HepG2 (cell line): Measurements from ENCODE around the gene TRPM1. TPM values are rescaled to one million over a fixed set of nuclear protein-coding genes. Genes with fewer than 3 reads are reported as not detected.

Experiments
- ATAC-seq: fragments of 200-7000 bp; cut with Tn5 transposase; 3 replicates; pipeline ENCODE4 v1.9.1; 2020; ENCODE audit warnings: mild to moderate bottlenecking, moderate library complexity
- BruUV-seq: library from RNA; stranded (reverse); fragments of 400-500 nt; replicated peaks from 2 replicates; lab custom pipeline; 2021; lab: Mats Ljungman, UMichigan
- CTCF ChIA-PET: fragments of 300-600 bp; formaldehyde crosslinking; extraction: SDS; loops from one replicate; lab custom pipeline; 2021; ENCODE audit warnings: low total read pairs, inconsistent platforms, low intra/inter-chr PET ratio; lab: Yijun Ruan, JAX
- POLR2A ChIA-PET: fragments of 350-600 bp; sonication (Branson Sonifier 250); formaldehyde crosslinking; loops from one replicate; lab custom pipeline; 2020; ENCODE audit warnings: antibody characterized with exemption, inconsistent platforms; lab: Yijun Ruan, JAX
- DNase-seq: peaks from one replicate; pipeline ENCODE4 v3.0.0-alpha.2; 2015; ENCODE audit warnings: low spot score
- FAIRE-seq: peaks from 3 replicates; lab custom pipeline; 2011; peaks lifted over from hg19 to GRCh38; lab: Jason Lieb, UNC
- H2AFZ ChIP-seq: one replicate; pipeline ENCODE4 v1.6.1; 2011; ENCODE audit warnings: low read length, inconsistent platforms
- H3K27ac ChIP-seq: fragments of 300-600 bp; 3 replicates; pipeline ENCODE4 v1.8.0; 2011; ENCODE audit warnings: mixed run types, mild to moderate bottlenecking, mixed read lengths, low read length, inconsistent platforms; ENCODE audit not compliant: insufficient read depth; ENCODE audit errors: extremely low read length
- H3K27me3 ChIP-seq, 2 experiments: fragments of 200-600 bp in 1 of 2; 2 replicates in 1 of 2; 3 replicates in 1 of 2; pipeline versions ENCODE4 v1.6.0 to v1.8.0; 2011; ENCODE audit warnings: low read length in 2 of 2, mild to moderate bottlenecking in 2 of 2, moderate library complexity in 2 of 2, inconsistent platforms in 1 of 2; ENCODE audit not compliant: insufficient read depth in 2 of 2, control insufficient read depth in 1 of 2
- H3K36me3 ChIP-seq, 2 experiments: fragments of 200-600 bp in 1 of 2; replicated peaks in 1 of 2; 2 replicates in 1 of 2; 3 replicates in 1 of 2; pipeline versions ENCODE4 v1.5.1 to v1.8.0; 2011; ENCODE audit warnings: low read length in 2 of 2, inconsistent platforms in 1 of 2; ENCODE audit not compliant: insufficient read depth in 2 of 2, control insufficient read depth in 1 of 2
- H3K4me1 ChIP-seq: 2 replicates; pipeline ENCODE4 v1.5.1; 2012; ENCODE audit warnings: low read length, inconsistent platforms; ENCODE audit not compliant: insufficient read depth
- H3K4me2 ChIP-seq: 2 replicates; pipeline ENCODE4 v1.6.0; 2011; ENCODE audit warnings: low read depth, low read length, inconsistent platforms
- H3K4me3 ChIP-seq, 3 experiments: fragments of 200-600 bp in 1 of 3; sonication (generic), shearing (Covaris generic) in 1 of 3; replicated peaks in 1 of 3; 2 replicates each; pipeline ENCODE4 v1.5.1; 2011 to 2016; ENCODE audit warnings: low read length in 3 of 3, inconsistent platforms in 2 of 3, low read depth in 2 of 3, mild to moderate bottlenecking in 2 of 3, control low read depth in 1 of 3, mixed read lengths in 1 of 3; ENCODE audit not compliant: insufficient read depth in 1 of 3
- H3K79me2 ChIP-seq: one replicate; pipeline ENCODE4 v1.6.1; 2011; ENCODE audit warnings: low read length, inconsistent platforms; ENCODE audit not compliant: insufficient read depth
- H3K9ac ChIP-seq: 2 replicates; pipeline ENCODE4 v1.6.0; 2011; ENCODE audit warnings: mild to moderate bottlenecking, low read depth, low read length, inconsistent platforms; ENCODE audit not compliant: insufficient read depth
- H3K9me3 ChIP-seq: 2 replicates; pipeline ENCODE4 v1.5.1; 2012; ENCODE audit warnings: mild to moderate bottlenecking, low read length
- H4K20me1 ChIP-seq: 2 replicates; pipeline ENCODE4 v1.6.0; 2011; ENCODE audit warnings: inconsistent platforms, mild to moderate bottlenecking, low read length, moderate library complexity; ENCODE audit not compliant: insufficient read depth
- CBFB ChIP-seq: sonication (generic); formaldehyde crosslinking; IDR thresholded peaks from 2 replicates; pipeline ENCODE4 v1.4.0; 2020; ENCODE audit warnings: missing genetic modification reagents
- IKZF4 ChIP-seq: sonication (generic); formaldehyde crosslinking; IDR thresholded peaks from 2 replicates; pipeline ENCODE4 v1.5.1; 2020; ENCODE audit warnings: borderline replicate concordance, mild to moderate bottlenecking, low read depth, missing genetic modification reagents; ENCODE audit errors: not compliant biosample characterization
- MZF1 ChIP-seq: sonication (generic); formaldehyde crosslinking; IDR thresholded peaks from 2 replicates; pipeline ENCODE4 v1.8.1; 2023; ENCODE audit warnings: mild to moderate bottlenecking, missing genetic modification reagents, borderline replicate concordance
- RARG ChIP-seq: sonication (generic); formaldehyde crosslinking; IDR thresholded peaks from 2 replicates; pipeline ENCODE4 v1.4.0; 2020; ENCODE audit warnings: low read depth, mild to moderate bottlenecking, missing genetic modification reagents
- SMC3 ChIP-seq: IDR thresholded peaks from 2 replicates; pipeline ENCODE4 v1.6.1; 2011; ENCODE audit warnings: low read length, improper control_type of control experiment
- TEAD2 ChIP-seq: sonication (generic); formaldehyde crosslinking; IDR thresholded peaks from 2 replicates; pipeline ENCODE4 v1.9.0; 2021; ENCODE audit warnings: missing genetic modification reagents
- ZKSCAN5 ChIP-seq: sonication (generic); formaldehyde crosslinking; IDR thresholded peaks from 2 replicates; pipeline ENCODE4 v1.5.1; 2020; ENCODE audit warnings: mild to moderate bottlenecking, missing genetic modification reagents
- ZNF296 ChIP-seq: sonication (generic); formaldehyde crosslinking; conservative IDR thresholded peaks from 2 replicates; pipeline ENCODE4 v1.5.0; 2020; ENCODE audit warnings: mild to moderate bottlenecking, missing genetic modification reagents
- ZNF451 ChIP-seq: sonication (generic); formaldehyde crosslinking; IDR thresholded peaks from 2 replicates; pipeline ENCODE4 v1.5.0; 2020; ENCODE audit warnings: mild to moderate bottlenecking, missing genetic modification reagents
- ZSCAN29 ChIP-seq: sonication (generic); formaldehyde crosslinking; conservative IDR thresholded peaks from 2 replicates; pipeline ENCODE4 v1.4.0; 2020; ENCODE audit warnings: mild to moderate bottlenecking, missing genetic modification reagents
- WGBS: methylation state at CpG from one replicate; pipeline ENCODE4 v1.1.6; 2017; ENCODE audit warnings: low lambda C conversion rate; 5-methylcytosine and 5-hydroxymethylcytosine counted together
- in situ Hi-C: cut with HindIII; loops from 2 replicates; pipeline ENCODE4 v1.10.0; 2017; ENCODE audit warnings: low pct_unique_long_range_greater_than_20kb; ENCODE audit not compliant: extremely low pct_ligation_motif_present
- intact Hi-C: fragments of 100-400 bp; cut with micrococcal nuclease; formaldehyde crosslinking; loops from one replicate; pipeline ENCODE4 v1.10.0; 2022; ENCODE audit not compliant: unreplicated experiment
- polyA plus RNA-seq, 8 experiments: library from polyadenylated mRNA; depleted of rRNA in 3 of 8; stranded (reverse) in 7 of 8; unstranded in 1 of 8; fragments of >200 nt; fragmentation: Illumina TruSeq in 4 of 8; extraction: Trizol in 4 of 8; gene quantifications; 2 replicates each; pipeline versions ENCODE4 v1.2.1 to v1.2.3, GENCODE V29; 2011 to 2016; ENCODE audit warnings: low read depth in 4 of 8, missing spikeins in 1 of 8, mixed read lengths in 1 of 8; ENCODE audit not compliant: insufficient read depth in 1 of 8
- total RNA-seq, 5 experiments: library from RNA; depleted of rRNA; stranded (reverse); fragments of >200 nt; fragmentation: Illumina TruSeq; extraction: Trizol; gene quantifications; 2 replicates each; pipeline ENCODE4 v1.2.3, GENCODE V29; 2016; ENCODE audit warnings: low read depth in 1 of 5
- TF ChIP-seq, protein P1 (sequence below): sonication (generic); formaldehyde crosslinking; IDR thresholded peaks from 2 replicates; pipeline ENCODE4 v1.4.0; 2020; ENCODE audit warnings: missing genetic modification reagents
- TF ChIP-seq, protein P2 (sequence below): sonication (generic); formaldehyde crosslinking; IDR thresholded peaks from 2 replicates; pipeline ENCODE4 v1.8.0; 2022; ENCODE audit warnings: mild to moderate bottlenecking, missing genetic modification reagents, moderate library complexity
- TF ChIP-seq, protein P3 (sequence below): sonication (generic); formaldehyde crosslinking; IDR thresholded peaks from 2 replicates; pipeline ENCODE4 v1.4.0; 2020; ENCODE audit warnings: missing genetic modification reagents
- TF ChIP-seq, protein P4 (sequence below): sonication (generic); formaldehyde crosslinking; IDR thresholded peaks from 2 replicates; pipeline ENCODE4 v1.4.0; 2020; ENCODE audit warnings: low read depth, missing genetic modification reagents
- TF ChIP-seq, protein P5 (sequence below): sonication (generic); formaldehyde crosslinking; IDR thresholded peaks from 2 replicates; pipeline ENCODE4 v1.9.0; 2021; ENCODE audit warnings: missing genetic modification reagents, borderline replicate concordance

The TRPM1 gene
- total and polyA plus RNA-seq, 2 of the 13 experiments (the other 11 are each of a cell fraction or from before 2014, with no cell fraction given) = not detected

DNA sequence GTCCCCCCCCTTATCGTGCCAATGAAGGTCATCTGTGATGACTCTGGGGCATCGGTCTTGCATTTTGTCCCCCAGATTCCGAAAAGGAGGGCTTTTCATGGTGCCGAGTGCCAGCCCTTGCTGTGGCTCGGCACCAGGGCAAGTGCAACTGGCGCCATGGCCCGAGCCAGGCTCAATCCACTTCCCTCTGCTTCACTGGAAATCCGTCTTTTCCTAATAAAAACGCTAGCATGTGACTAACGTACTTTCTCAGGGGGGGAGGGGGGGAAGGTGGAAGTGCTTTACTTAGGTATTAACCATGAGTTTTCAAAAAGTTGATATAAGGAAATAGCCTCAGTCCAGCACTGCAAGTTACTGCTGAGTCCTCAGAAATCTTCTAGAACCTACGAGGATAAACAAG, 20.5 kb downstream of the TRPM1 start:
- CTCF ChIA-PET = no interaction called here
- no peak for ATAC-seq
- no peak for DNase-seq
- Histone ChIP-seq H3K36me3 (no peaks in the 10 kb centered on the region), H3K4me1 (peaks cover 45% of the 10 kb centered on the region), H3K79me2 (no peaks in the 10 kb centered on the region), H3K4me2 (no peak overlapping the region), H3K27me3 (no peaks in the 10 kb centered on the region; a peak in 2 of 5 replicates), H3K9ac (no peak overlapping the region), H3K27ac (no peak overlapping the region), H4K20me1 (no peaks in the 10 kb centered on the region), H3K4me3 (no peak overlapping the region), H2AFZ (no peak overlapping the region), H3K9me3 (no peaks in the 10 kb centered on the region)
- WGBS = 66% methylated on average over 6 of the region's 11 CpGs
- intact Hi-C loops (no loop called here), in situ Hi-C loops (no loop called here)
- BruUV-seq = no TSS peak
- POLR2A ChIA-PET = no interaction called here
- FAIRE-seq = no peak
- TF ChIP-seq ZSCAN29 (CRISPR knock-in tag) (no peak), ZNF451 (CRISPR knock-in tag) (no peak), TEAD2 (CRISPR knock-in tag) (no peak), ZNF296 (CRISPR knock-in tag) (no peak), ZKSCAN5 (CRISPR knock-in tag) (no peak), MZF1 (no peak), RARG (CRISPR knock-in tag) (no peak), SMC3 (no peak), CBFB (no peak), IKZF4 (CRISPR knock-in tag) (no peak)
- TF ChIP-seq, protein P1, sequence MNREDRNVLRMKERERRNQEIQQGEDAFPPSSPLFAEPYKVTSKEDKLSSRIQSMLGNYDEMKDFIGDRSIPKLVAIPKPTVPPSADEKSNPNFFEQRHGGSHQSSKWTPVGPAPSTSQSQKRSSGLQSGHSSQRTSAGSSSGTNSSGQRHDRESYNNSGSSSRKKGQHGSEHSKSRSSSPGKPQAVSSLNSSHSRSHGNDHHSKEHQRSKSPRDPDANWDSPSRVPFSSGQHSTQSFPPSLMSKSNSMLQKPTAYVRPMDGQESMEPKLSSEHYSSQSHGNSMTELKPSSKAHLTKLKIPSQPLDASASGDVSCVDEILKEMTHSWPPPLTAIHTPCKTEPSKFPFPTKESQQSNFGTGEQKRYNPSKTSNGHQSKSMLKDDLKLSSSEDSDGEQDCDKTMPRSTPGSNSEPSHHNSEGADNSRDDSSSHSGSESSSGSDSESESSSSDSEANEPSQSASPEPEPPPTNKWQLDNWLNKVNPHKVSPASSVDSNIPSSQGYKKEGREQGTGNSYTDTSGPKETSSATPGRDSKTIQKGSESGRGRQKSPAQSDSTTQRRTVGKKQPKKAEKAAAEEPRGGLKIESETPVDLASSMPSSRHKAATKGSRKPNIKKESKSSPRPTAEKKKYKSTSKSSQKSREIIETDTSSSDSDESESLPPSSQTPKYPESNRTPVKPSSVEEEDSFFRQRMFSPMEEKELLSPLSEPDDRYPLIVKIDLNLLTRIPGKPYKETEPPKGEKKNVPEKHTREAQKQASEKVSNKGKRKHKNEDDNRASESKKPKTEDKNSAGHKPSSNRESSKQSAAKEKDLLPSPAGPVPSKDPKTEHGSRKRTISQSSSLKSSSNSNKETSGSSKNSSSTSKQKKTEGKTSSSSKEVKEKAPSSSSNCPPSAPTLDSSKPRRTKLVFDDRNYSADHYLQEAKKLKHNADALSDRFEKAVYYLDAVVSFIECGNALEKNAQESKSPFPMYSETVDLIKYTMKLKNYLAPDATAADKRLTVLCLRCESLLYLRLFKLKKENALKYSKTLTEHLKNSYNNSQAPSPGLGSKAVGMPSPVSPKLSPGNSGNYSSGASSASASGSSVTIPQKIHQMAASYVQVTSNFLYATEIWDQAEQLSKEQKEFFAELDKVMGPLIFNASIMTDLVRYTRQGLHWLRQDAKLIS (CRISPR knock-in tag) = no peak
- TF ChIP-seq, protein P2, sequence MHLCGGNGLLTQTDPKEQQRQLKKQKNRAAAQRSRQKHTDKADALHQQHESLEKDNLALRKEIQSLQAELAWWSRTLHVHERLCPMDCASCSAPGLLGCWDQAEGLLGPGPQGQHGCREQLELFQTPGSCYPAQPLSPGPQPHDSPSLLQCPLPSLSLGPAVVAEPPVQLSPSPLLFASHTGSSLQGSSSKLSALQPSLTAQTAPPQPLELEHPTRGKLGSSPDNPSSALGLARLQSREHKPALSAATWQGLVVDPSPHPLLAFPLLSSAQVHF (CRISPR knock-in tag) = no peak
- TF ChIP-seq, protein P3, sequence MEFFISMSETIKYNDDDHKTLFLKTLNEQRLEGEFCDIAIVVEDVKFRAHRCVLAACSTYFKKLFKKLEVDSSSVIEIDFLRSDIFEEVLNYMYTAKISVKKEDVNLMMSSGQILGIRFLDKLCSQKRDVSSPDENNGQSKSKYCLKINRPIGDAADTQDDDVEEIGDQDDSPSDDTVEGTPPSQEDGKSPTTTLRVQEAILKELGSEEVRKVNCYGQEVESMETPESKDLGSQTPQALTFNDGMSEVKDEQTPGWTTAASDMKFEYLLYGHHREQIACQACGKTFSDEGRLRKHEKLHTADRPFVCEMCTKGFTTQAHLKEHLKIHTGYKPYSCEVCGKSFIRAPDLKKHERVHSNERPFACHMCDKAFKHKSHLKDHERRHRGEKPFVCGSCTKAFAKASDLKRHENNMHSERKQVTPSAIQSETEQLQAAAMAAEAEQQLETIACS (CRISPR knock-in tag) = no peak
- TF ChIP-seq, protein P4, sequence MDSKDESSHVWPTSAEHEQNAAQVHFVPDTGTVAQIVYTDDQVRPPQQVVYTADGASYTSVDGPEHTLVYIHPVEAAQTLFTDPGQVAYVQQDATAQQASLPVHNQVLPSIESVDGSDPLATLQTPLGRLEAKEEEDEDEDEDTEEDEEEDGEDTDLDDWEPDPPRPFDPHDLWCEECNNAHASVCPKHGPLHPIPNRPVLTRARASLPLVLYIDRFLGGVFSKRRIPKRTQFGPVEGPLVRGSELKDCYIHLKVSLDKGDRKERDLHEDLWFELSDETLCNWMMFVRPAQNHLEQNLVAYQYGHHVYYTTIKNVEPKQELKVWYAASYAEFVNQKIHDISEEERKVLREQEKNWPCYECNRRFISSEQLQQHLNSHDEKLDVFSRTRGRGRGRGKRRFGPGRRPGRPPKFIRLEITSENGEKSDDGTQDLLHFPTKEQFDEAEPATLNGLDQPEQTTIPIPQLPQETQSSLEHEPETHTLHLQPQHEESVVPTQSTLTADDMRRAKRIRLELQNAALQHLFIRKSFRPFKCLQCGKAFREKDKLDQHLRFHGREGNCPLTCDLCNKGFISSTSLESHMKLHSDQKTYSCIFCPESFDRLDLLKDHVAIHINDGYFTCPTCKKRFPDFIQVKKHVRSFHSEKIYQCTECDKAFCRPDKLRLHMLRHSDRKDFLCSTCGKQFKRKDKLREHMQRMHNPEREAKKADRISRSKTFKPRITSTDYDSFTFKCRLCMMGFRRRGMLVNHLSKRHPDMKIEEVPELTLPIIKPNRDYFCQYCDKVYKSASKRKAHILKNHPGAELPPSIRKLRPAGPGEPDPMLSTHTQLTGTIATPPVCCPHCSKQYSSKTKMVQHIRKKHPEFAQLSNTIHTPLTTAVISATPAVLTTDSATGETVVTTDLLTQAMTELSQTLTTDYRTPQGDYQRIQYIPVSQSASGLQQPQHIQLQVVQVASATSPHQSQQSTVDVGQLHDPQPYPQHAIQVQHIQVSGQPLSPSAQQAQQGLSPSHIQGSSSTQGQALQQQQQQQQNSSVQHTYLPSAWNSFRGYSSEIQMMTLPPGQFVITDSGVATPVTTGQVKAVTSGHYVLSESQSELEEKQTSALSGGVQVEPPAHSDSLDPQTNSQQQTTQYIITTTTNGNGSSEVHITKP (CRISPR knock-in tag) = no peak
- TF ChIP-seq, protein P5, sequence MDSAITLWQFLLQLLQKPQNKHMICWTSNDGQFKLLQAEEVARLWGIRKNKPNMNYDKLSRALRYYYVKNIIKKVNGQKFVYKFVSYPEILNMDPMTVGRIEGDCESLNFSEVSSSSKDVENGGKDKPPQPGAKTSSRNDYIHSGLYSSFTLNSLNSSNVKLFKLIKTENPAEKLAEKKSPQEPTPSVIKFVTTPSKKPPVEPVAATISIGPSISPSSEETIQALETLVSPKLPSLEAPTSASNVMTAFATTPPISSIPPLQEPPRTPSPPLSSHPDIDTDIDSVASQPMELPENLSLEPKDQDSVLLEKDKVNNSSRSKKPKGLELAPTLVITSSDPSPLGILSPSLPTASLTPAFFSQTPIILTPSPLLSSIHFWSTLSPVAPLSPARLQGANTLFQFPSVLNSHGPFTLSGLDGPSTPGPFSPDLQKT (CRISPR knock-in tag) = no peak
